Measurements from ENCODE around the gene RAI14.

DNA sequence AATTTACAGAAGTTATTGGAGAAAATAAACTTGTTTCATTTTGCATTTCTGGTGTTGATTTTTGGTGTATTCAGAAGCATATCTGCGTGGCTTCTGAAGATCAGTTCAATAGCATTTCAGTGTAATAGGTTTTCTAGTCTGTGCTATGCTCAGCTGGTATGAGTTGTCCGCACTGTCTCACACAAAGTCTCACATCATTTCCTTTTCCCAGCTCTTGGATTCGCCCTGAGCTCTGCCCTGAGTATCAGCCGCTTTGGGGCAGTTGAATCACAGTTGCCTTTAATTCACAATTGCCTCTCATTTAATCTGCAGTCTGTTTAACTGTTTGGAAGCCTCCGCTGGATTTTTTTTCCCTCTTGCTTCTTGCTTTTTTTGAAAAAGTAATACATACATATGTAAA, 176.4 kb downstream of the RAI14 start:
- no peak for TF ChIP-seq CTCF (IDR thresholded peaks at IDR 0.05)
- no peak for TF ChIP-seq POLR2A (IDR thresholded peaks at IDR 0.05)

Measured in right lobe of liver (tissue), 4 donors.